B cell (primary cell): ENCODE measurements around the gene AGTRAP. TPM values are rescaled to one million over a fixed set of nuclear protein-coding genes. Genes with fewer than 3 reads are reported as not detected.

Source experiments
- ATAC-seq: fragments of 200-7000 bp; cut with Tn5 transposase; one replicate; pipeline ENCODE4 v1.10.0; 2021; ENCODE audit warnings: low read depth, mild to moderate bottlenecking, moderate number of reproducible peaks, moderate library complexity
- CTCF ChIA-PET: fragments of 350-600 bp; sonication (Branson Sonifier 250); formaldehyde crosslinking; loops from one replicate; lab custom pipeline; 2021; ENCODE audit warnings: antibody characterized with exemption, inconsistent platforms; lab: Charles Lee
- POLR2A ChIA-PET: fragments of 350-600 bp; sonication (Branson Sonifier 250); formaldehyde crosslinking; loops from one replicate; lab custom pipeline; 2021; ENCODE audit warnings: antibody characterized with exemption; lab: Charles Lee
- DNase-seq: peaks from one replicate; pipeline ENCODE4 v3.0.0; 2013
- H2AFZ ChIP-seq: 2 replicates; pipeline ENCODE4 v1.6.1; 2012; ENCODE audit warnings: mild to moderate bottlenecking, low read depth, low read length; ENCODE audit not compliant: insufficient read depth, poor library complexity, severe bottlenecking
- H3K27ac ChIP-seq, 2 donors: 1 replicate in 1 of 2; 2 replicates in 1 of 2; pipeline ENCODE4 v1.5.1; 2012 to 2013; ENCODE audit warnings: low read length in 2 of 2, mild to moderate bottlenecking in 2 of 2, moderate library complexity in 1 of 2
- H3K27me3 ChIP-seq, 4 experiments: fragments of 200-600 bp in 1 of 4; sonication (generic) in 1 of 4; replicated peaks in 1 of 4; 1 replicate in 2 of 4; 2 replicates in 2 of 4; pipeline versions ENCODE4 v1.6.1 to v1.7.0; 2013 to 2016; ENCODE audit warnings: low read length in 3 of 4, mild to moderate bottlenecking in 2 of 4, mixed read lengths in 1 of 4, moderate library complexity in 1 of 4; ENCODE audit not compliant: insufficient read depth in 4 of 4, control insufficient read depth in 3 of 4; ENCODE audit errors: control extremely low read depth in 1 of 4
- H3K36me3 ChIP-seq, 2 experiments: replicated peaks in 1 of 2; 1 replicate in 1 of 2; 2 replicates in 1 of 2; pipeline versions ENCODE4 v1.6.1 to v1.7.1; 2013; ENCODE audit warnings: low read length in 1 of 2; ENCODE audit not compliant: insufficient read depth in 2 of 2, control insufficient read depth in 1 of 2; ENCODE audit errors: control extremely low read depth in 1 of 2, extremely low read depth in 1 of 2
- H3K4me1 ChIP-seq, 2 donors: fragments of 200-600 bp in 1 of 2; sonication (generic) in 1 of 2; 1 replicate in 1 of 2; 2 replicates in 1 of 2; pipeline versions ENCODE4 v1.5.1 to v1.6.1; 2013 to 2017; ENCODE audit warnings: low read length in 2 of 2; ENCODE audit not compliant: control insufficient read depth in 2 of 2, insufficient read depth in 2 of 2
- H3K4me2 ChIP-seq: replicated peaks from 2 replicates; pipeline ENCODE3; 2012; ENCODE audit warnings: mild to moderate bottlenecking, low read depth, low read length; ENCODE audit not compliant: poor library complexity, severe bottlenecking
- H3K4me3 ChIP-seq, 5 experiments: fragments of 200-600 bp in 1 of 5; sonication (generic) in 1 of 5; 1 replicate in 3 of 5; 2 replicates in 2 of 5; pipeline versions ENCODE4 v1.5.1 to v1.7.0; 2011 to 2016; ENCODE audit warnings: low read length in 4 of 5, mild to moderate bottlenecking in 4 of 5, low read depth in 2 of 5, control low read depth in 1 of 5, moderate library complexity in 1 of 5; ENCODE audit not compliant: insufficient read depth in 1 of 5; ENCODE audit errors: control extremely low read depth in 1 of 5, extremely low read depth in 1 of 5
- H3K79me2 ChIP-seq: fragments of 200-600 bp; sonication (generic); one replicate; pipeline ENCODE4 v1.6.0; 2016; ENCODE audit warnings: low read length; ENCODE audit not compliant: control insufficient read depth, insufficient read depth
- H3K9ac ChIP-seq: fragments of 200-600 bp; sonication (generic); 2 replicates; pipeline ENCODE4 v1.6.1; 2017; ENCODE audit warnings: mild to moderate bottlenecking, low read length, moderate library complexity
- H3K9me3 ChIP-seq, 3 donors: one replicate each; pipeline versions ENCODE4 v1.6.1 to v1.7.1; 2013; ENCODE audit warnings: low read length in 2 of 3; ENCODE audit not compliant: control insufficient read depth in 2 of 3, insufficient read depth in 1 of 3; ENCODE audit errors: control extremely low read depth in 1 of 3
- H4K20me1 ChIP-seq: 2 replicates; pipeline ENCODE4 v1.6.0; 2012; ENCODE audit warnings: mild to moderate bottlenecking, low read length; ENCODE audit not compliant: insufficient read depth, control insufficient read depth, poor library complexity, severe bottlenecking
- H3K27ac Mint-ChIP-seq: one replicate; pipeline ENCODE4 v1.8.0; 2021; ENCODE audit warnings: mixed read lengths
- H3K27me3 Mint-ChIP-seq: one replicate; pipeline ENCODE4 v1.8.0; 2021; ENCODE audit warnings: mixed read lengths
- H3K4me1 Mint-ChIP-seq: one replicate; pipeline ENCODE4 v1.8.0; 2021; ENCODE audit warnings: mixed read lengths
- H3K4me3 Mint-ChIP-seq: one replicate; pipeline ENCODE4 v1.8.0; 2021; ENCODE audit warnings: mixed read lengths
- H3K9me3 Mint-ChIP-seq: one replicate; pipeline ENCODE4 v1.8.0; 2022; ENCODE audit warnings: mixed read lengths; ENCODE audit not compliant: insufficient read depth
- CTCF ChIP-seq: fragments of 200-600 bp; IDR thresholded peaks from one replicate; pipeline ENCODE4 v1.8.0; 2022; ENCODE audit warnings: antibody characterized with exemption, mild to moderate bottlenecking
- EZH2 ChIP-seq: IDR thresholded peaks from 2 replicates; pipeline ENCODE4 v1.6.1; 2012; ENCODE audit warnings: borderline replicate concordance, low read depth, mild to moderate bottlenecking, moderate library complexity, low read length; ENCODE audit not compliant: insufficient read depth, poor library complexity, severe bottlenecking
- WGBS: methylation state at CpG from one replicate; pipeline ENCODE4 v1.1.5; 2013; ENCODE audit warnings: missing lambda C conversion rate; ENCODE audit not compliant: insufficient coverage; 5-methylcytosine and 5-hydroxymethylcytosine counted together
- intact Hi-C: fragments of 100-400 bp; cut with micrococcal nuclease; formaldehyde crosslinking; loops from one replicate; pipeline ENCODE4 v1.10.0; 2022
- polyA plus RNA-seq: library from polyadenylated mRNA; depleted of rRNA; stranded (reverse); fragments of >200 nt; gene quantifications from 2 replicates; pipeline ENCODE4 v1.2.3, GENCODE V29; 2012
- total RNA-seq, 2 donors: library from RNA; stranded (reverse); fragments of 120-200 nt in 1 of 2; gene quantifications; 1 replicate in 1 of 2; 2 replicates in 1 of 2; pipeline versions ENCODE4 v1.2.3 to v1.2.4, GENCODE V29; 2013 to 2022

AGTRAP gene
- total and polyA plus RNA-seq, 2 donors (not counting 1 experiment from before 2014, with no cell fraction given) = 18.3 to 44.9 TPM

DNA sequence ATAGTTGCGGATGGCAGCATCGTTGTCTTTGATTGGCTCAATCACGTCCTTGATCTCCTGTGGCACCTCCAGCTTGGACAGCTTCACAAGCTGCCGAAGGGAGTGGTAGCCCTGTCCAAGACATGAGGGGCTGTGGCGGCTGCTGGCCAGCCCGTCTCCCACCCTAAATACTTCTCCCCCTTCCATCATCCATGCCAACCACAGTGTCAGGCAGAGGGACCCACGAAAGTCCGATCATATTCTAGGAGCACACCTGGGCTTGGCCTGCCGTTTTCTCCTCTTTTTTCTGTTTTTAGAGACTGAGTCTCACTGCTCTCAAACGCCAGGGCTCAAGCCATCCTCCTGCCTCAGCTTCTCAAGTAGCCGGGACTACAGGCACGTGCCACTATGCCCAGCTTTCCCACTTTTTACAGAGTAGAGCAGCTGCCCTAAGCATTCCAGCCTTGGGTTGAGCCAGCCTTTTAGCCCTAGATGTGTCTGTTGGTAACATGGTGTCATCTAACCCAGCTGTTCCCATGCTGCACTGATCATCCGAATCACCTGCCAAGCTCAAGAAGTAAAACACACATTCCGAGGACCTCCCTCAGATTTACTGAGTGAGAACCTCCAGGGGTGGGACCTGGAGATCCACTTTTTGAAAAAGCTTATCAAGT is 59.4 kb downstream of the AGTRAP start:
- no peaks in the 10 kb centered on the region for H3K9me3 Mint-ChIP-seq
- Histone ChIP-seq H3K9ac (no peak overlapping the region), H3K27ac (no peak overlapping the region), H3K9me3 (no peaks in the 10 kb centered on the region), H3K36me3 (peaks cover 0 to 82% of the 10 kb centered on the region in 2 experiments), H3K4me2 (no peak overlapping the region), H3K4me3 (no peak overlapping the region), H4K20me1 (peaks cover 24% of the 10 kb centered on the region), H3K79me2 (peaks cover 24% of the 10 kb centered on the region), H3K27me3 (no peaks in the 10 kb centered on the region), H2AFZ (no peak overlapping the region), H3K4me1 (peaks cover 0 to 8% of the 10 kb centered on the region in 2 donors)
- DNase-seq = no peak
- WGBS = over 99% methylated on average over 12 of the region's 14 CpGs
- no peaks in the 10 kb centered on the region for H3K27me3 Mint-ChIP-seq
- peaks cover 13% of the 10 kb centered on the region for H3K4me1 Mint-ChIP-seq
- H3K4me3 Mint-ChIP-seq = no peak overlapping the region
- no peak overlapping the region for H3K27ac Mint-ChIP-seq
- CTCF ChIA-PET = interaction anchor here (1.3 kb wide), 1 partner anchor 9 kb away, joined by 5 read pairs; no protein-coding TSS in a partner anchor
- TF ChIP-seq CTCF (no peak), EZH2 (no peak)
- POLR2A ChIA-PET = no interaction called here
- ATAC-seq = no peak
- intact Hi-C loops = no loop called here

DNA sequence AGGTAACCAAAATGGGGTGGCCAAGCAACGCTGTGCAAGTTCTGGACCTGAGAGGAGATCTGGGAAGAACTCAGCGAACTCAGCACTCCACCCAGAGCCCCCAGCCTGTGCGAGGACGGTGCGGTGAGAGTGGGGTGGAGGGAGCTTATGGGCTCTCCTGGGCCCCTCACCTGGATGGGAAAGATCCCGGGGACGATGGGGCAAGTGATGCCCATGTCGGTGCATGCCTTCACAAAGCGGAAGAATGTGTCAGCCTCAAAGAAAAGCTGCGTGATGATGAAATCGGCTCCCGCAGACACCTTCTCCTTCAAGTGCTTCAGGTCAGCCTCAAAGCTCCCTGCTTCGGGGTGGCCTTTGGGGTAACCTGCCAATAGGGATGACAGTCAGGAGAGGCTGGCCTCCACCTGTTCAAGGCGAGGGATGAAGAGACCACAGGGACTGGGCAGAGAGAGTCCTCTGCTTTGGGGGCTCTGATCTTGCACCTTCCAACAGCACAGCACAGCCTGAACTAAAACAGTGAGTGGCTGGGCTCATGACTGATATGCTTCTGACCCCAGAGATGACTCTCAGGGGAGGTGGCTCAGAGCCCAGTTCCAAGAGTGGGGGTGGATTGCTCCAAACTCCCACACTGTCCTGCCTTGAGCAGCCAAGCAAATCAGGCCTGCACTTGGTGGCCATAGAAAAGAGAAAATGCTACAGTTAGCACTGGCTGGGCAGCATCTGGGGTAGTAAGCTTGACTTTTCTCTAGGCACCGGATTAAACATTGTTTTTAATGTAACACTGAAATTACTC is 60.3 kb downstream of the AGTRAP start:
- ChIA-PET POLR2A (no interaction called here), CTCF (interaction anchor here (1.3 kb wide), 2 partner anchors 10 to 11 kb away, joined by 3 to 5 read pairs; no protein-coding TSS in a partner anchor)
- no peak overlapping the region for H3K27ac Mint-ChIP-seq
- ATAC-seq (no peak), DNase-seq (no peak)
- peaks cover 29% of the 10 kb centered on the region for H4K20me1 ChIP-seq
- H3K4me3 Mint-ChIP-seq = no peak overlapping the region
- peaks cover 0 to under 1% of the 10 kb centered on the region in 2 donors for H3K4me1 ChIP-seq
- no peak overlapping the region for H3K9ac ChIP-seq
- no peaks in the 10 kb centered on the region for H3K27me3 Mint-ChIP-seq
- peaks cover 8% of the 10 kb centered on the region for H3K4me1 Mint-ChIP-seq
- intact Hi-C loops = no loop called here
- no peak overlapping the region for H2AFZ ChIP-seq
- no peaks in the 10 kb centered on the region for H3K27me3 ChIP-seq
- no peak overlapping the region for H3K27ac ChIP-seq
- no peaks in the 10 kb centered on the region for H3K9me3 Mint-ChIP-seq
- H3K4me2 ChIP-seq = no peak overlapping the region
- H3K4me3 ChIP-seq = no peak overlapping the region
- WGBS = 99% methylated on average over 13 of the region's 15 CpGs
- no peaks in the 10 kb centered on the region for H3K9me3 ChIP-seq
- TF ChIP-seq CTCF (no peak), EZH2 (no peak)
- peaks cover 33% of the 10 kb centered on the region for H3K79me2 ChIP-seq
- peaks cover 0 to 82% of the 10 kb centered on the region in 2 experiments for H3K36me3 ChIP-seq
